ENCODE measurements around the gene LPP.

LPP gene

DNA sequence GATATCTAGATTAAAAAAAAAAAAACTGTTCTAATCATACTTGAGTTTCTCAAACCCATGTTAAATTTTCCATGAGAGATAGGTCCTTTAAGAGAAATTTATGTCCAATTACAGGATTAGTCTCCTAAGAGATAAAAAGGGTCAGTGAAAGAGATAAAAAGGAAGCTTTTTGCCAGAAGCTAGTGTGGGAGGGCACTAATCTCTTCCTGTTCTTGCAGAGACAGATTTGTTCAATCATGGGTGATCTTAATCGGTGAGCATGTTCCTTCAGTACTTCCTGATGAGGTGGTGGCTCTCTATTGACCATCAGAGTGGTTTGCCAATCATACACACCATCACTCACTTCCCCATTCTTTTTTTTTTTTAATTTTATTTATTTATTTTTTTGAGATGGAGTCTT is 16.9 kb upstream of the LPP start:
- no peak for DNase-seq (ENCODE audit: low read depth in 2 of 2)

- DNase-seq (ENCODE audit: low read depth in 2 of 2), result no peak
Observed at GRCh38 chr3:188139466-188139865, 14.5 kb upstream of the LPP start.

DNA sequence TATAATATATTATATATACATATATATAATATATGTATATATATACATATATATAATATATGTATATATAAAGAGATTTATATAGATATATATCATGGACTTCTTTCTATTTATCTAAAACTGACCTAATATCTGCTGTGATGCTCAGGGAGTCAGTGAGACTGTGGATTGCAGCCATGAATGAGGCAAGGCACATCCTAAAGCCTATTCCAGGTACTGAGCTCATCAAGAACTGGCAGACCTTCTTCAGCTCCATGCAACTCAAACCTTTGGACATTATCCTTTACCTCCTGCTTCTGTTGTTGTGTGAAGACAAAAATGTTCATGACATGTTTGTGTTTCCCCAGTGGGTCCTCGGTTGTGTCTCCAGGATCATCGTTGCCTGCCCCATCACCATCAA is 7.7 kb upstream of the LPP start:
- DNase-seq (ENCODE audit: low read depth in 2 of 2), result no peak

GRCh38 chr3:188147782-188148181 is 6.2 kb upstream of the LPP start:
- DNase-seq (ENCODE audit: low read depth in 2 of 2), result no peak

DNA sequence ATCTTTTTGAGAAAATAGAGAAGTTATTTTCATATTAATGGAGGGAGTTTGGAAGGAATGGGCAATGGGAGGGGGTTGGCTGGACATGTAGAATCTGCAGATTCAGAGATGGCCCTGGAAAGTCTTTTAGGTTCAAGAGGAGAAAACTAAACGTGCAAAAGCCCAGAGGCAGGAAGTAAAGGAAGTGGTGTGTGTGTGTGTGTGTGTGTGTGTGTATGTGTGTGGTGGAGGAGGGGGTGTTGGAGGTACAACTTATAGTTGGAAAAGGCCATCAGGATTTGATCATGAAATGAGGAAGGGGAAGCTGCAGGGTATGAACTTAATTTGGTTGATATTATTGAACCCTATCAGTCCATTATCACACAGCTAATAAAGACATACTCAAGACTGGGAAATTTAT is 5.6 kb upstream of the LPP start:
- no peak for DNase-seq (ENCODE audit: low read depth in 2 of 2)

DNA sequence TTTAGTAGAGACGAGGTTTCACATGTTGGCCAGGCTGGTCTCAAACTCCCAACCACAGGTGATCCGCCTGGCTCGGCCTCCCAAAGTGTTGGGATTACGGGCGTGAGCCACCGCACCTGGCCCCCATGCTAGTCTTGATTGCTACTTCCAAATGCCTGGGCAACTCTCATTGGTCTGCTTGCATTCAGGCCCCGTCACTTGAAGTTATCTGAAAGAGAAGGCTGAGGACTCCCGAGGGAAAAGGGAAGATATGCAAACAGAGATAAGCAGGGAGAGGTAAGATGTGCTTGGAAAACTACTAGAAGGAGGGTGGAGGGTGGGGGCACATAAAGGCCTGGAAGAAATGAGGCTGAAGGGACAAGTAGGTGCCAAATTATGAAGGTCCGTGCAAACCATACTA is 4.4 kb upstream of the LPP start:
- DNase-seq (ENCODE audit: low read depth in 2 of 2), result no peak

GRCh38 chr3:188150982-188151381 is 3.0 kb upstream of the LPP start:
- no peak for DNase-seq (ENCODE audit: low read depth in 2 of 2)

- DNase-seq (ENCODE audit: low read depth in 2 of 2), result peak in 1 of 2 experiments; percentile 17
Observed at GRCh38 chr3:188151438-188151837, 2.5 kb upstream of the LPP start.

GRCh38 chr3:188152660-188153436 is 1.1 kb upstream of the LPP start:
- peak in 1 of 2 experiments; percentile 17 for DNase-seq (ENCODE audit: low read depth in 2 of 2)

DNA sequence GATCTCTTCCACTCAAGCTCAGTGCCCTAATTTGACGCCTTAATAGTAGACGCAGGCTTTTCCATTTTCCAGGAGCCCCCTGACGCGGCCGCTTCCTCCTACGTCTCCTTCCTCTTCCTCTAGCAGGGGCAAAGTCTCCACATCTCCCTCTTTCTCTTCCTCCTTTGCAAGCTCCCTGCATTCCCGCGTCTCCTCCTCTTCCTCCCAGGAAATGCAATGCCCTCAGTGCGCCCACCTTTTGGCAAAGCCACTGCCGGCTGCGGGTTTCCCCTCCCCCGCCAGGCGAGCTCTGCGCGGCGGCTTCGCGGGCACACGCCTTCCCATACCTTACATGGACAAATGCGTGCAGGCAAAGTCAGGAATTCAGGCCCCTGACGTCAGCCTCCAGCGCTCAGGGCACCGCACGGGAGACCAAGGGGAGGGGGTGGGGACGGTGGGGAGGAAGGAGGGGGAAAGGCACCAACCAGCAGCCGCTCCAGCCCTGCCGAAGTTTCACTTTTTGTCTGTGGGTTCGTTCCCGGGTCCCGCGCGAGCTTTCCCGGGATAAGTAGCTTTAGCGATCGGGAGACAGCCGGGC is 432 bp upstream of the LPP start:
- peak; percentile 90 to 91 for DNase-seq (ENCODE audit: low read depth in 2 of 2)

- DNase-seq (ENCODE audit: low read depth in 2 of 2), result no peak
Observed at GRCh38 chr3:188154809-188155574, 1.0 kb downstream of the LPP start.

DNA sequence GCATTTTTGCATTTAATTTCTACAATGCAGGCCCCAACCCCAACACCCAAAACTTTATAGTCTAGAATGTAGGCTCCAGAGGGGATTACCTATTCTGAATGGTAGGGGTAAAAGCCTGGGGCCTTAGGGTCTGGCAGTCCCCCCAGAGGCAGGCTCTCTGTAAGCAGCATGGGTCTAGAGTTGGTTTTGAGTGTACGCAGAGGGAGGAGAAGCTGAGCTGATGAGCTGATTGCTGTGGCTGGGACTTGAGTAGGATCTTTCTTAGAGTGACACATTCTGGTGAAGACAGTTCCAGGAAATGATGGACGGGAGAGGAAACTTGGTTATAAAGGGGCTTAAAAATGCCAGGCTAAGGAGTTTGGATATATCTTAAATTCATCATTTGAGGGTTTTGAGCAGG is 2.1 kb downstream of the LPP start:
- no peak for DNase-seq (ENCODE audit: low read depth in 2 of 2)

DNA sequence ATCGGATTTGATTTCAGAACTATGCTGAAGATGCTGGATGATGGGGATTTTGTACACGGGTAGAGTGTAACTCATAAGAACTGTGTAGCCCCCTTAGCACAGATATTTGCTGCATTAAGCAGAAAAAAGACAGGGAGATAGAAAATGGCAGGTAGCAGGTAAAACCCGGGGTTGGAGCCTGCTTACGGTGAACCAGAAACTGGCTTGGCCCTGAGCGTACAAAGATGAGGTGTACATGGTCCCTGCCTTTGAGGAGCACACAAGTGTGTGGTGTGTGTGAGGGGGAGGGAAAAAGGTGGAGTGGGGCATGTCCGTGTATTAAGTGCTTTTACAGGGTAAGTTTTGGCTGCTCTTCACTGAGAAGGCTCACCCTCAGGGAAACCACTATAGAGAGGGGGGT is 3.5 kb downstream of the LPP start:
- DNase-seq (ENCODE audit: low read depth in 2 of 2), result no peak

- no peak for DNase-seq (ENCODE audit: low read depth in 2 of 2)
Observed at GRCh38 chr3:188157971-188158370, 4.0 kb downstream of the LPP start.

DNA sequence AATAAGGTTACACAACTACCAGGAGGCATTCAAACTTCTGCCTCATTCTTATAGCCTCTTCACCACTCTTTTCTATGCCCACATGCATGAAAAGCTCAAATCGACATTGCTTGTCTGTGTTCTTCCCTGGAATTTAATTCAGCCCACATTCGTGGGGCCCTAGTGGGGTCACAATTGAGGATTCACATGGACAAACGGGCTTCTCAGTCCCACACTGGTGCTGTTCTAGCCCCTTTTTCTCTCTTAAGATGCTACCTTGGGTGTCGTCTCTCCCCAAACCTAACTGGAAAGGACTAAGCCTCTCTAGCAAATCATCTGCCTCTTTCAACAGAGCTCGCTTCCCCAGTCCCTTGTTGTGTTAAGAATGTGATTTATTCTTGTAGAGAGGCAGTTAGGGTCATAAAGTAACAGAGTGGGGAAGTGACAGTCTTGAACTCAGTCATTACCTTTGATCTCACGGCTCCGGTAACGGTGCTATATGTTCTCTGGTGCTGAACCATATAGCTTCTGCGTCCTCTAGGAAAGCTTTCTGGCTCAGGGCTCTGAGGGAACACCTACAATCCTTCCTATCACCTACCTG is 4.9 kb downstream of the LPP start:
- no peak for DNase-seq (ENCODE audit: low read depth in 2 of 2)

DNA sequence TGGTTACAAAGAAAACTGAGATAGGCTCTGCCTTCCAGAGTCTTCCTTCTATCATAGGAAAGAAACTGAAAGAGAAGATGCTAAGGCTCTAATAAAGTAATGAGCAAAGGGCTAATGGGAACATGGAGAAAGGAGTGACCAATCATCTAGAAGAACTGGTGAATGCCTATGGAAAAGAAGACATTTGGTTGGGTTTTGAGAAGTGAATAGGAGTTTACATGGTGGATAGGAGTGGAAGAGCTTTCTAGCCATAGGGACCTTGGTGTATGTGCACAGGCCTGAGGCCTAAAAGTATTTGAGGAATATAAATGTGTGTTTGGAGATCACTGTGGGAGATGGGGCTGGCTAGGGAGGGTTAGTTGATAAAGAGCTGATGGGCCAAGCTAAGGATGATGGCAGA is 6.8 kb downstream of the LPP start:
- DNase-seq (ENCODE audit: low read depth in 2 of 2), result no peak

GRCh38 chr3:188164248-188164687 is 10.3 kb downstream of the LPP start:
- no peak for DNase-seq (ENCODE audit: low read depth in 2 of 2)

- no peak for DNase-seq (ENCODE audit: low read depth in 2 of 2)
Observed at GRCh38 chr3:188165596-188165995, 11.6 kb downstream of the LPP start.

GRCh38 chr3:188166441-188166840 is 12.5 kb downstream of the LPP start:
- no peak for DNase-seq (ENCODE audit: low read depth in 2 of 2)

GRCh38 chr3:188168186-188168585 is 14.2 kb downstream of the LPP start:
- DNase-seq (ENCODE audit: low read depth in 2 of 2), result no peak

- DNase-seq (ENCODE audit: low read depth in 2 of 2), result no peak
Observed at GRCh38 chr3:188168648-188169047, 14.7 kb downstream of the LPP start.

GRCh38 chr3:188169830-188170455 is 16.0 kb downstream of the LPP start:
- DNase-seq (ENCODE audit: low read depth in 2 of 2), result no peak

Data from fibroblast of skin of left biceps (primary cell).